GM19452 (cell line): ENCODE data around the gene ADAD2.

Experiments used
- ATAC-seq: cut with Tn5 transposase; IDR thresholded peaks from one replicate; pipeline ENCODE4 v1.9.1; 2021; ENCODE audit not compliant: unreplicated experiment

Gene ADAD2

GRCh38 chr16:84220851-84221250 is 29.9 kb downstream of the ADAD2 start:
- no peak for ATAC-seq

GRCh38 chr16:84223456-84223855 is 32.5 kb downstream of the ADAD2 start:
- no peak for ATAC-seq

- no peak for ATAC-seq
These were observed 33.6 kb downstream of the ADAD2 start for GRCh38 chr16:84224554-84224953.

- ATAC-seq = no peak
These were observed 34.2 kb downstream of the ADAD2 start for GRCh38 chr16:84225126-84225525.

- no peak for ATAC-seq
These were observed 34.6 kb downstream of the ADAD2 start for GRCh38 chr16:84225571-84225970.

- no peak for ATAC-seq
These were observed 35.1 kb downstream of the ADAD2 start for GRCh38 chr16:84226026-84226425.

- no peak for ATAC-seq
These were observed 36.6 kb downstream of the ADAD2 start for GRCh38 chr16:84227548-84227947.

GRCh38 chr16:84228256-84228838 is 37.4 kb downstream of the ADAD2 start:
- no peak for ATAC-seq

- ATAC-seq = no peak
These were observed 38.5 kb downstream of the ADAD2 start for GRCh38 chr16:84229471-84229870.

GRCh38 chr16:84232060-84232459 is 41.1 kb downstream of the ADAD2 start:
- ATAC-seq = no peak

- no peak for ATAC-seq
These were observed 42.0 kb downstream of the ADAD2 start for GRCh38 chr16:84232969-84233368.

GRCh38 chr16:84233748-84234147 is 42.8 kb downstream of the ADAD2 start:
- ATAC-seq = no peak

GRCh38 chr16:84234321-84235241 is 43.6 kb downstream of the ADAD2 start:
- ATAC-seq = no peak

- no peak for ATAC-seq
These were observed 45.7 kb downstream of the ADAD2 start for GRCh38 chr16:84236671-84237070.

GRCh38 chr16:84237994-84238750 is 47.2 kb downstream of the ADAD2 start:
- no peak for ATAC-seq

- no peak for ATAC-seq
These were observed 48.3 kb downstream of the ADAD2 start for GRCh38 chr16:84239141-84239769.

GRCh38 chr16:84239909-84240308 is 49.0 kb downstream of the ADAD2 start, which contains the start of gene KCNG4:
KCNG4 (minus strand) TSS chr16:84240012; CDS start chr16:84237485, 2,527 bp downstream.
- no peak for ATAC-seq

GRCh38 chr16:84240455-84240854 is 49.5 kb downstream of the ADAD2 start:
- ATAC-seq = no peak

GRCh38 chr16:84241778-84242177 is 50.8 kb downstream of the ADAD2 start:
- ATAC-seq = no peak

GRCh38 chr16:84242839-84243238 is 51.9 kb downstream of the ADAD2 start:
- ATAC-seq = no peak

- no peak for ATAC-seq
These were observed 52.8 kb downstream of the ADAD2 start for GRCh38 chr16:84243732-84244131.
